ENCODE data around the gene AP2A1.
"Not testable (repeated sequence)": the region's sequence is repeated elsewhere in the genome, so short reads cannot be mapped to it uniquely, and the experiment has no call there.

The AP2A1 gene

GRCh38 chr19:49812452-49812996 is 45.7 kb downstream of the AP2A1 start:
- DNase-seq (ENCODE audit: low read depth in 2 of 2) = no peak

GRCh38 chr19:49812997-49813861 is 46.4 kb downstream of the AP2A1 start, which contains the start of gene FUZ:
Gene FUZ, minus strand, starts transcription at chr19:49813292. Its CDS starts 186 bp downstream, at chr19:49813106.
- peak; percentile 81 to 89 for DNase-seq (ENCODE audit: low read depth in 2 of 2)

- no peak for DNase-seq (ENCODE audit: low read depth in 2 of 2)
Observed at GRCh38 chr19:49814010-49814409, 47.2 kb downstream of the AP2A1 start.

GRCh38 chr19:49816590-49816989 is 49.8 kb downstream of the AP2A1 start:
- no peak for DNase-seq (ENCODE audit: low read depth in 2 of 2)

- peak; percentile 74 to 75 for DNase-seq (ENCODE audit: low read depth in 2 of 2)
Observed at GRCh38 chr19:49817964-49818648, 51.3 kb downstream of the AP2A1 start, which contains the start of gene MED25. Gene MED25, plus strand, starts transcription at chr19:49818289. Its CDS starts 53 bp downstream, at chr19:49818342.

- DNase-seq (ENCODE audit: low read depth in 2 of 2) = no peak
Observed at GRCh38 chr19:49818649-49819370, 52.0 kb downstream of the AP2A1 start.

GRCh38 chr19:49819452-49820115 is 52.8 kb downstream of the AP2A1 start:
- DNase-seq (ENCODE audit: low read depth in 2 of 2) = not testable (repeated sequence)

- DNase-seq (ENCODE audit: low read depth in 2 of 2) = no peak
Observed at GRCh38 chr19:49820125-49820524, 53.3 kb downstream of the AP2A1 start.

- no peak for DNase-seq (ENCODE audit: low read depth in 2 of 2)
Observed at GRCh38 chr19:49823472-49823871, 56.7 kb downstream of the AP2A1 start.

GRCh38 chr19:49824662-49825061 is 57.9 kb downstream of the AP2A1 start:
- DNase-seq (ENCODE audit: low read depth in 2 of 2) = no peak

GRCh38 chr19:49827034-49827433 is 60.2 kb downstream of the AP2A1 start:
- no peak for DNase-seq (ENCODE audit: low read depth in 2 of 2)

GRCh38 chr19:49829200-49829599 is 62.4 kb downstream of the AP2A1 start:
- no peak for DNase-seq (ENCODE audit: low read depth in 2 of 2)

- no peak for DNase-seq (ENCODE audit: low read depth in 2 of 2)
Observed at GRCh38 chr19:49829721-49830120, 62.9 kb downstream of the AP2A1 start.

GRCh38 chr19:49830766-49831165 is 64.0 kb downstream of the AP2A1 start:
- no peak for DNase-seq (ENCODE audit: low read depth in 2 of 2)

GRCh38 chr19:49831592-49831991 is 64.8 kb downstream of the AP2A1 start:
- DNase-seq (ENCODE audit: low read depth in 2 of 2) = no peak

GRCh38 chr19:49832556-49832955 is 65.8 kb downstream of the AP2A1 start:
- DNase-seq (ENCODE audit: low read depth in 2 of 2) = no peak

- no peak for DNase-seq (ENCODE audit: low read depth in 2 of 2)
Observed at GRCh38 chr19:49833599-49833998, 66.8 kb downstream of the AP2A1 start.

GRCh38 chr19:49835562-49835961 is 68.8 kb downstream of the AP2A1 start:
- no peak for DNase-seq (ENCODE audit: low read depth in 2 of 2)

GRCh38 chr19:49836176-49837008 is 69.6 kb downstream of the AP2A1 start:
- DNase-seq (ENCODE audit: low read depth in 2 of 2) = no peak

GRCh38 chr19:49837009-49837310 is 70.2 kb downstream of the AP2A1 start:
- DNase-seq (ENCODE audit: low read depth in 2 of 2) = no peak

GRCh38 chr19:49837425-49837824 is 70.6 kb downstream of the AP2A1 start:
- DNase-seq (ENCODE audit: low read depth in 2 of 2) = no peak

All from stimulated activated CD4-positive, alpha-beta T cell treated with anti-CD3 and anti-CD28 coated beads, Interleukin-12 subunit alpha, Interleukin-12 subunit beta, amount 100 ng/mL, for 24 hours (primary cell).